GM19452 (cell line): Measurements from ENCODE around the gene STAP1.
"Not testable (repeated sequence)": the region's sequence is repeated elsewhere in the genome, so short reads cannot be mapped to it uniquely, and the experiment has no call there.

Experiments
- ATAC-seq: cut with Tn5 transposase; IDR thresholded peaks from one replicate; pipeline ENCODE4 v1.9.1; 2021; ENCODE audit not compliant: unreplicated experiment

STAP1 gene

DNA sequence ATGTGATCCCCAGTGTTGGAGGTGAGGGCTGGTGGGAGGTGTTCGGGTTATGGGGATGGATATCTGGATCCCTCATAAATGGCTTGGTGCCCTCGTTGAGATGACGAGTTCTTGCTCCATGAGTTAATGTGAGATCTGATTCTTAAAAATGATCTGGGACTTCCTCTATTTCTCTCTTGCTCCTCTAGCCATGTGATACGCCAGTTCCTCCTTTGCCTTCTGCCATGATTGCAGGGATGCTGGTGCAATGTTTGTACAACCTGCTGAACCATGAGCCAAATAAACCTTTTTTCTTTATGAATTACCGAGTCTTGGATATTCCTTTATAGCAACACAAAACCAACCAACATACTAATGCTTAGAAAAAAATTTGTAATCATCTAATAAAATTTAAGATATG is 56.6 kb downstream of the STAP1 start:
- ATAC-seq, result no peak

GRCh38 chr4:67616478-67616877 is 58.0 kb downstream of the STAP1 start:
- ATAC-seq, result no peak

DNA sequence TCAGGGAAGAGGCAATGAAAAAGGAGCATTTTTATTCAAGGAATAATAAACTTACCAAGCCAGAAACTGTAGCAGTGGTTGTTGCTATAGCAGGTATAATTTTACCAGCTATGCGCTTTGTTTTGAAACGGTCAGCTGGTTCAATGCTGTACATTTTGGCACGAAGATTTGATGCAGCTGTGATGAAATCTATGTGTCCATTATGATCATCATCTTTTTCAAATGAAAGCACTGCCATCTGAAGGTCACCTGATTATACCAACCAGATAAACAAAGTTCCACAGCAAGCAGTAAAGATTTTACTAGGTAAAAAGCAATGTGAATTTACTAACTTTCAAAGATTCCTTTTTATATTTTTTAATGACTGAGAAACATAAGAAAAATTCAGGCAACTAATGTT is 66.4 kb downstream of the STAP1 start:
- ATAC-seq, result no peak

GRCh38 chr4:67632492-67632891 is 74.0 kb downstream of the STAP1 start:
- ATAC-seq, result no peak

DNA sequence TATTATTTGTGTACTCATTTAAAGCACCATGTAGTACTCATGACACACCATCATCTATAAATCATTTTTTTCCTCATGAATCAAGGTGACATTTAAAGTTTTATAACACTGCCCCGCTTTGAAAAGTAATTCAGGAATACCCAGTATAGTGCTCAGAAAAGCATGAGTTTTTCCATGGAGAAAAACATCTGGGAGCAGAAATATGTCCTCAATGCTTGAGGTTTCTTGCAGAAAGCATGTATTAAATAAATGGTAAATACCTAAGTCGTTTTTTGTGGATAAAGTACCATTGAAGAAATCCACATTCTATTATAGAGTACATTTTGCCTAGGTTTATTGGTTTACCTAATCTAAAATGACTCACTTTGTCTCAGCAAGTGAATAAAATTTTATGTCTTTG is 76.2 kb downstream of the STAP1 start:
- no peak for ATAC-seq

- ATAC-seq, result no peak
Measured at GRCh38 chr4:67635331-67635730, 76.8 kb downstream of the STAP1 start.

GRCh38 chr4:67636978-67637377 is 78.5 kb downstream of the STAP1 start:
- not testable (repeated sequence) for ATAC-seq

GRCh38 chr4:67638136-67638535 is 79.6 kb downstream of the STAP1 start:
- no peak for ATAC-seq

GRCh38 chr4:67651536-67651935 is 93.0 kb downstream of the STAP1 start:
- ATAC-seq, result no peak
